Islet precursor cell (in vitro differentiated cells): Measurements from ENCODE around the gene RAB3IL1.

Experiments used
- DNase-seq: peaks from one replicate; pipeline ENCODE4 v3.0.0-alpha.2; 2018

The RAB3IL1 gene

GRCh38 chr11:61901397-61901796, 16.0 kb downstream of the RAB3IL1 start:
- DNase-seq, result no peak

- DNase-seq, result no peak
Observed at GRCh38 chr11:61900251-61900650, 17.1 kb downstream of the RAB3IL1 start.

- peak; percentile 97 for DNase-seq
Observed at GRCh38 chr11:61899146-61899841, 18.1 kb downstream of the RAB3IL1 start.

- no peak for DNase-seq
Observed at GRCh38 chr11:61898247-61898582, 19.2 kb downstream of the RAB3IL1 start.

GRCh38 chr11:61897387-61898246, 19.7 kb downstream of the RAB3IL1 start:
- peak; percentile 93 for DNase-seq

GRCh38 chr11:61896665-61897386, 20.5 kb downstream of the RAB3IL1 start:
- DNase-seq, result no peak

GRCh38 chr11:61895718-61896059, 21.7 kb downstream of the RAB3IL1 start:
- DNase-seq, result no peak

GRCh38 chr11:61895046-61895717, 22.2 kb downstream of the RAB3IL1 start:
- DNase-seq, result no peak

GRCh38 chr11:61893981-61894380, 23.4 kb downstream of the RAB3IL1 start:
- no peak for DNase-seq

GRCh38 chr11:61892085-61892370, 25.3 kb downstream of the RAB3IL1 start:
- DNase-seq, result no peak

- peak; percentile 95 for DNase-seq
Observed at GRCh38 chr11:61891331-61892084, 25.9 kb downstream of the RAB3IL1 start, which contains the start of gene FADS3. Gene FADS3 (minus strand): TSS chr11:61891545. CDS start chr11:61891381, 164 bp downstream.

- peak; percentile 94 for DNase-seq
Observed at GRCh38 chr11:61890529-61891330, 26.6 kb downstream of the RAB3IL1 start.

GRCh38 chr11:61889831-61890230, 27.5 kb downstream of the RAB3IL1 start:
- DNase-seq, result no peak

- DNase-seq, result no peak
Observed at GRCh38 chr11:61888590-61888989, 28.8 kb downstream of the RAB3IL1 start.

- peak; percentile 74 for DNase-seq
Observed at GRCh38 chr11:61887839-61888494, 29.4 kb downstream of the RAB3IL1 start.

- DNase-seq, result no peak
Observed at GRCh38 chr11:61886643-61887042, 30.7 kb downstream of the RAB3IL1 start.

- no peak for DNase-seq
Observed at GRCh38 chr11:61885784-61886580, 31.4 kb downstream of the RAB3IL1 start.

- no peak for DNase-seq
Observed at GRCh38 chr11:61885166-61885778, 32.1 kb downstream of the RAB3IL1 start.

GRCh38 chr11:61883947-61884346, 33.4 kb downstream of the RAB3IL1 start:
- DNase-seq, result no peak

- DNase-seq, result no peak
Observed at GRCh38 chr11:61883327-61883726, 34.0 kb downstream of the RAB3IL1 start.
